Keratinocyte (primary cell): ENCODE data around the gene ZFP64. TPM values are rescaled to one million over a fixed set of nuclear protein-coding genes. Genes with fewer than 3 reads are reported as not detected.

Experiments
- DNase-seq: peaks from one replicate; pipeline ENCODE4 v3.0.0-alpha.2; 2011; ENCODE audit warnings: low read depth, missing footprints, low spot score
- FAIRE-seq: peaks from 2 replicates; lab custom pipeline; 2011; peaks lifted over from hg19 to GRCh38; lab: Jason Lieb, UNC
- H2AFZ ChIP-seq: 2 replicates; pipeline ENCODE4 v1.6.0; 2012; ENCODE audit warnings: low read length, control low read depth, inconsistent platforms; ENCODE audit not compliant: control insufficient read depth
- H3K27ac ChIP-seq: 2 replicates; pipeline ENCODE4 v1.5.1; 2011; ENCODE audit warnings: low read length; ENCODE audit not compliant: control insufficient read depth, insufficient read depth
- H3K27me3 ChIP-seq: 3 replicates; pipeline ENCODE4 v1.6.0; 2011; ENCODE audit warnings: low read length; ENCODE audit not compliant: control insufficient read depth, insufficient read depth; ENCODE audit errors: extremely low read depth
- H3K36me3 ChIP-seq, 2 experiments: 2 replicates in 1 of 2; 3 replicates in 1 of 2; pipeline ENCODE4 v1.5.1; 2011; ENCODE audit warnings: low read length in 2 of 2, mild to moderate bottlenecking in 1 of 2; ENCODE audit not compliant: control insufficient read depth in 2 of 2, insufficient read depth in 2 of 2; ENCODE audit errors: extremely low read depth in 1 of 2
- H3K4me1 ChIP-seq: 3 replicates; pipeline ENCODE4 v1.5.1; 2011; ENCODE audit warnings: low read length; ENCODE audit not compliant: control insufficient read depth, insufficient read depth; ENCODE audit errors: extremely low read depth
- H3K4me2 ChIP-seq: 3 replicates; pipeline ENCODE4 v1.6.0; 2011; ENCODE audit warnings: low read depth, low read length; ENCODE audit not compliant: control insufficient read depth, insufficient read depth; ENCODE audit errors: extremely low read depth
- H3K4me3 ChIP-seq, 3 experiments: fragments of 200-600 bp in 1 of 3; sonication (generic) in 1 of 3; 2 replicates in 2 of 3; 3 replicates in 1 of 3; pipeline ENCODE4 v1.5.1; 2011 to 2016; ENCODE audit warnings: low read length in 3 of 3, mild to moderate bottlenecking in 3 of 3, control low read depth in 2 of 3, inconsistent platforms in 1 of 3, low read depth in 1 of 3, mixed read lengths in 1 of 3, mixed run types in 1 of 3, moderate library complexity in 1 of 3; ENCODE audit not compliant: control insufficient read depth in 2 of 3, insufficient read depth in 2 of 3; ENCODE audit errors: extremely low read depth in 1 of 3
- H3K79me2 ChIP-seq: 2 replicates; pipeline ENCODE4 v1.6.0; 2012; ENCODE audit warnings: low read length; ENCODE audit not compliant: control insufficient read depth, insufficient read depth
- H3K9ac ChIP-seq: 3 replicates; pipeline ENCODE4 v1.6.0; 2011; ENCODE audit warnings: low read length; ENCODE audit not compliant: control insufficient read depth, insufficient read depth; ENCODE audit errors: extremely low read depth
- H3K9me1 ChIP-seq: 3 replicates; pipeline ENCODE4 v1.6.0; 2011; ENCODE audit warnings: low read length; ENCODE audit not compliant: control insufficient read depth, insufficient read depth; ENCODE audit errors: extremely low read depth
- H3K9me3 ChIP-seq: 2 replicates; pipeline ENCODE4 v1.5.1; 2012; ENCODE audit warnings: low read depth, low read length; ENCODE audit not compliant: control insufficient read depth
- H4K20me1 ChIP-seq: 3 replicates; pipeline ENCODE4 v1.6.0; 2011; ENCODE audit warnings: low read length; ENCODE audit not compliant: control insufficient read depth, insufficient read depth; ENCODE audit errors: extremely low read depth
- EZH2 ChIP-seq: IDR thresholded peaks from one replicate; pipeline ENCODE4 v1.6.1; 2012; ENCODE audit warnings: inconsistent platforms, mild to moderate bottlenecking, low read length, moderate library complexity
- dilution Hi-C: fragments of 300-500 bp; cut with MboI; formaldehyde crosslinking; loops from one replicate; pipeline ENCODE4 v1.7.0; 2020; ENCODE audit warnings: low sequenced_read_pairs; ENCODE audit not compliant: extremely low pct_ligation_motif_present
- polyA plus RNA-seq, 5 experiments: library from polyadenylated mRNA; depleted of rRNA in 3 of 5; stranded (reverse) in 3 of 5; stranded (forward) in 1 of 5; unstranded in 1 of 5; fragments of >200 nt; gene quantifications; 1 replicate in 1 of 5; 2 replicates in 3 of 5; 3 replicates in 1 of 5; pipeline versions ENCODE4 v1.2.1 to v1.2.3, GENCODE V29; 2011 to 2012; ENCODE audit warnings: missing spikeins in 2 of 5, low read depth in 1 of 5, low replicate concordance in 1 of 5
- TF ChIP-seq, protein P1 (sequence below), 3 experiments: IDR thresholded peaks in 1 of 3; conservative IDR thresholded peaks in 1 of 3; optimal IDR thresholded peaks in 1 of 3; 2 replicates in 2 of 3; 3 replicates in 1 of 3; pipeline versions ENCODE3 to v1.5.1; 2011; ENCODE audit warnings: low read length in 3 of 3, mild to moderate bottlenecking in 3 of 3, moderate library complexity in 2 of 3, control low read depth in 1 of 3, inconsistent platforms in 1 of 3; ENCODE audit not compliant: insufficient read depth in 2 of 3; ENCODE audit errors: extremely low read depth in 1 of 3

The ZFP64 gene
- polyA plus RNA-seq, 1 donor (not counting 4 experiments of a cell fraction or from before 2014, with no cell fraction given) = 27.9 TPM

DNA sequence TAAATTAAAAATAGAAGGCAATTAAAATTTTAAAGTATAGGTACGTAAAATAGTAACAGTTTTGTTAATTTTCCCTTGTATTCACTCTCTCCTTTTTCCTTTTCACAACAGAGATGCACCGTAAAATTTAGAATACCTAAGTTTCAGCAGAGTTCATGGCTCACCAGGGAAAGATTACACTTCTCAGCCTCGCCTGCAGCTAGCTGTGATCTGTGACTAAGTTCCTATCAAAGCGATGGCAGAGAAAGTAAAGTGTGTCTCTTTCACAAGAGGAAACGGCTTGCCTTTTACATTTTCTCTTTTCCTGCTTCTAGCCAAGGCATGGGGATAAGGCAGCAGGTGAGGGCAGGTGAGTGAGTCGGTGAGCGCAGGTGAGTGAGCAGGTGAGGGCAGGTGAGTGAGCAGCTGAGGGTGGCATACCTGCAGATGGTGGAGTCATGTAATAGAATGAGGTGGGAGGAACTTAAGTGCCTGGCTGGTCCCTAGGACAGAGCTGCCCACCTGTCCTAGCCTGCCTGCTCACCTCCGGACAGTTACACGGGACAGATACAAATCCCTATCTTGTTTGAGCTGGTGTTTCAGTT is 30.9 kb downstream of the ZFP64 start:
- H4K20me1 ChIP-seq = no peaks in the 10 kb centered on the region
- no peak overlapping the region for H3K9ac ChIP-seq
- H3K9me3 ChIP-seq = peaks cover 4% of the 10 kb centered on the region
- DNase-seq (no peak), FAIRE-seq (no peak)
- H3K36me3 ChIP-seq = peaks cover 12 to 23% of the 10 kb centered on the region in 2 experiments
- dilution Hi-C loops = no loop called here
- no peak overlapping the region for H2AFZ ChIP-seq
- no peaks in the 10 kb centered on the region for H3K27me3 ChIP-seq
- TF ChIP-seq, protein P1, sequence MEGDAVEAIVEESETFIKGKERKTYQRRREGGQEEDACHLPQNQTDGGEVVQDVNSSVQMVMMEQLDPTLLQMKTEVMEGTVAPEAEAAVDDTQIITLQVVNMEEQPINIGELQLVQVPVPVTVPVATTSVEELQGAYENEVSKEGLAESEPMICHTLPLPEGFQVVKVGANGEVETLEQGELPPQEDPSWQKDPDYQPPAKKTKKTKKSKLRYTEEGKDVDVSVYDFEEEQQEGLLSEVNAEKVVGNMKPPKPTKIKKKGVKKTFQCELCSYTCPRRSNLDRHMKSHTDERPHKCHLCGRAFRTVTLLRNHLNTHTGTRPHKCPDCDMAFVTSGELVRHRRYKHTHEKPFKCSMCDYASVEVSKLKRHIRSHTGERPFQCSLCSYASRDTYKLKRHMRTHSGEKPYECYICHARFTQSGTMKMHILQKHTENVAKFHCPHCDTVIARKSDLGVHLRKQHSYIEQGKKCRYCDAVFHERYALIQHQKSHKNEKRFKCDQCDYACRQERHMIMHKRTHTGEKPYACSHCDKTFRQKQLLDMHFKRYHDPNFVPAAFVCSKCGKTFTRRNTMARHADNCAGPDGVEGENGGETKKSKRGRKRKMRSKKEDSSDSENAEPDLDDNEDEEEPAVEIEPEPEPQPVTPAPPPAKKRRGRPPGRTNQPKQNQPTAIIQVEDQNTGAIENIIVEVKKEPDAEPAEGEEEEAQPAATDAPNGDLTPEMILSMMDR (optimal IDR thresholded peaks at IDR 0.05 in 1 of 3, IDR thresholded peaks at IDR 0.05 in 1 of 3, conservative IDR thresholded peaks at IDR 0.05 in 1 of 3; ENCODE audit: extremely low read depth in 1 of 3, insufficient read depth in 2 of 3, low read length in 3 of 3) = no peak
- no peak for TF ChIP-seq EZH2
- no peak overlapping the region for H3K4me2 ChIP-seq
- H3K79me2 ChIP-seq = no peaks in the 10 kb centered on the region
- no peak overlapping the region for H3K4me3 ChIP-seq
- H3K27ac ChIP-seq = no peak overlapping the region
- H3K9me1 ChIP-seq = no peaks in the 10 kb centered on the region
- H3K4me1 ChIP-seq = no peaks in the 10 kb centered on the region

- Histone ChIP-seq H3K36me3 (peaks cover 12 to 23% of the 10 kb centered on the region in 2 experiments), H4K20me1 (no peaks in the 10 kb centered on the region), H2AFZ (no peak overlapping the region), H3K27me3 (no peaks in the 10 kb centered on the region), H3K9me3 (peaks cover 4% of the 10 kb centered on the region), H3K79me2 (no peaks in the 10 kb centered on the region), H3K4me2 (no peak overlapping the region), H3K9ac (no peak overlapping the region), H3K27ac (no peak overlapping the region), H3K4me1 (no peaks in the 10 kb centered on the region), H3K4me3 (no peak overlapping the region), H3K9me1 (no peaks in the 10 kb centered on the region)
- TF ChIP-seq, protein P1 (optimal IDR thresholded peaks at IDR 0.05 in 1 of 3, IDR thresholded peaks at IDR 0.05 in 1 of 3, conservative IDR thresholded peaks at IDR 0.05 in 1 of 3; ENCODE audit: extremely low read depth in 1 of 3, insufficient read depth in 2 of 3, low read length in 3 of 3) = no peak
- TF ChIP-seq EZH2 = no peak
- DNase-seq (no peak), FAIRE-seq (no peak)
- dilution Hi-C loops = no loop called here
These were observed 31.5 kb downstream of the ZFP64 start for GRCh38 chr20:52160049-52160570.
